MM.1S (cell line): ENCODE data around the gene SLC8A1.

Experiments used
- EZH2 ChIP-seq: fragments of 300-600 bp; sonication (generic); optimal IDR thresholded peaks from 2 replicates; pipeline ENCODE3; 2017; ENCODE audit warnings: low read depth, mild to moderate bottlenecking, antibody characterized with exemption, low read length, mixed read lengths
- TF ChIP-seq, protein P1 (sequence below): fragments of 300-600 bp; sonication (generic); IDR thresholded peaks from 2 replicates; pipeline ENCODE4 v1.5.1; 2016; ENCODE audit warnings: antibody characterized with exemption, low read length, mixed read lengths

DNA sequence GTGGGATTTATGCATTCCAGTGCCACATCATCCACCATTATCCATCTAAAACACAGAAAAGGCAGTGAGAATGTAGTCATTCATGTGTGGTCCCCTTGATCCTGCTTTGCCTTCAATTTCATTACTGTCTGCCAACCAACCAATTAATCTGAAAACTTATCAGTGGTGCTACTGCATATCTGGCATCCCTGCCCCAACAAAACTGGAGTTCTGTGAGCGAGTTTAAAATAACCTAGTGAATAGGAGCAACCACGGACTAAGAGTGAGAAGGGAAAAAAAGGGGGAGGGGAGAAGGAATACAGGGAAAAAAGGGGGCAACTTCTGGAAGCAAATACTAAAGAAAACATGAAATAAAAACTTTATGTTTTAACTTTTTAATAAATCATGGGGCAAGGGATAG lies 42.2 kb downstream of the SLC8A1 start:
- TF ChIP-seq, protein P1, sequence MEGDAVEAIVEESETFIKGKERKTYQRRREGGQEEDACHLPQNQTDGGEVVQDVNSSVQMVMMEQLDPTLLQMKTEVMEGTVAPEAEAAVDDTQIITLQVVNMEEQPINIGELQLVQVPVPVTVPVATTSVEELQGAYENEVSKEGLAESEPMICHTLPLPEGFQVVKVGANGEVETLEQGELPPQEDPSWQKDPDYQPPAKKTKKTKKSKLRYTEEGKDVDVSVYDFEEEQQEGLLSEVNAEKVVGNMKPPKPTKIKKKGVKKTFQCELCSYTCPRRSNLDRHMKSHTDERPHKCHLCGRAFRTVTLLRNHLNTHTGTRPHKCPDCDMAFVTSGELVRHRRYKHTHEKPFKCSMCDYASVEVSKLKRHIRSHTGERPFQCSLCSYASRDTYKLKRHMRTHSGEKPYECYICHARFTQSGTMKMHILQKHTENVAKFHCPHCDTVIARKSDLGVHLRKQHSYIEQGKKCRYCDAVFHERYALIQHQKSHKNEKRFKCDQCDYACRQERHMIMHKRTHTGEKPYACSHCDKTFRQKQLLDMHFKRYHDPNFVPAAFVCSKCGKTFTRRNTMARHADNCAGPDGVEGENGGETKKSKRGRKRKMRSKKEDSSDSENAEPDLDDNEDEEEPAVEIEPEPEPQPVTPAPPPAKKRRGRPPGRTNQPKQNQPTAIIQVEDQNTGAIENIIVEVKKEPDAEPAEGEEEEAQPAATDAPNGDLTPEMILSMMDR: no peak
- no peak for TF ChIP-seq EZH2
